GM23248 (cell line): Measurements from ENCODE around the gene TRAFD1.

Experiments used
- EZH2 ChIP-seq: fragments of 200-600 bp; sonication (generic); IDR thresholded peaks from 2 replicates; pipeline ENCODE4 v1.6.1; 2018; ENCODE audit warnings: antibody characterized with exemption, mild to moderate bottlenecking; ENCODE audit not compliant: insufficient read depth, poor library complexity, severe bottlenecking
- EZH2phosphoT487 ChIP-seq: fragments of 200-600 bp; sonication (generic); IDR thresholded peaks from 2 replicates; pipeline ENCODE4 v1.6.1; 2018; ENCODE audit warnings: antibody characterized with exemption, moderate library complexity, mild to moderate bottlenecking, low read depth; ENCODE audit not compliant: insufficient read depth

GRCh38 chr12:112191201-112191600 is 65.8 kb downstream of the TRAFD1 start:
- TF ChIP-seq EZH2 (no peak), EZH2phosphoT487 (no peak)
